Measurements from ENCODE around the gene COPB1.
A peak's percentile ranks its signal among the peaks of the same experiment; 100 is the strongest.

Gene COPB1

GRCh38 chr11:14513800-14514199 lies 14.2 kb upstream of the COPB1 start:
- no peak for DNase-seq (ENCODE audit: low spot score)

- DNase-seq (ENCODE audit: low spot score) = no peak
These were observed 6.9 kb upstream of the COPB1 start for GRCh38 chr11:14506532-14506931.

- DNase-seq (ENCODE audit: low spot score) = no peak
These were observed 3.4 kb upstream of the COPB1 start for GRCh38 chr11:14503023-14503422.

- no peak for DNase-seq (ENCODE audit: low spot score)
These were observed 2.4 kb upstream of the COPB1 start for GRCh38 chr11:14502039-14502438.

- peak; percentile 76 for DNase-seq (ENCODE audit: low spot score)
These were observed 605 bp upstream of the COPB1 start for GRCh38 chr11:14500181-14500651.

- peak; percentile 60 for DNase-seq (ENCODE audit: low spot score)
These were observed 442 bp downstream of the COPB1 start for GRCh38 chr11:14499178-14499559.

- no peak for DNase-seq (ENCODE audit: low spot score)
These were observed 18.9 kb downstream of the COPB1 start for GRCh38 chr11:14480716-14481115.

GRCh38 chr11:14471127-14471526 lies 28.5 kb downstream of the COPB1 start:
- no peak for DNase-seq (ENCODE audit: low spot score)

DNA sequence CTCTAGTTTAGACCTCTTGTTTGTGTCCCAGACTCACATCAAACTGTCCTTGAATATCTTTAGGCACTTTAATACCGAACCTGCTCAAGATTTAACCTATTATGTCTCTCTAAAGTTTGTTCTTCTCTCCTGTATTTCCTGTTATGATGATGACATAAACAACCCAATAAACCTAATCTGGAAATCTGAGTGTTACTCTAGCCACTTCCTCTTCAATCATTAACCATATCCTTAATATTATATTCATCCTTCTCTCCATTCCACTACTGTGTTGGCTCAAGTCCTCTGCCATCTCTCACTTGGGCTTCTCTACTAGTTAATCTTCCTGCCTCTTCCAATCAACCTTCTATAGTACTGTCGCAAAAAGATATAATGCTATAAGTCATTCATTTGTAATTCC lies 36.0 kb downstream of the COPB1 start:
- DNase-seq (ENCODE audit: low spot score) = no peak

- no peak for DNase-seq (ENCODE audit: low spot score)
These were observed 39.5 kb downstream of the COPB1 start for GRCh38 chr11:14460147-14460546.

GRCh38 chr11:14458377-14458776 lies 41.2 kb downstream of the COPB1 start:
- no peak for DNase-seq (ENCODE audit: low spot score)

DNA sequence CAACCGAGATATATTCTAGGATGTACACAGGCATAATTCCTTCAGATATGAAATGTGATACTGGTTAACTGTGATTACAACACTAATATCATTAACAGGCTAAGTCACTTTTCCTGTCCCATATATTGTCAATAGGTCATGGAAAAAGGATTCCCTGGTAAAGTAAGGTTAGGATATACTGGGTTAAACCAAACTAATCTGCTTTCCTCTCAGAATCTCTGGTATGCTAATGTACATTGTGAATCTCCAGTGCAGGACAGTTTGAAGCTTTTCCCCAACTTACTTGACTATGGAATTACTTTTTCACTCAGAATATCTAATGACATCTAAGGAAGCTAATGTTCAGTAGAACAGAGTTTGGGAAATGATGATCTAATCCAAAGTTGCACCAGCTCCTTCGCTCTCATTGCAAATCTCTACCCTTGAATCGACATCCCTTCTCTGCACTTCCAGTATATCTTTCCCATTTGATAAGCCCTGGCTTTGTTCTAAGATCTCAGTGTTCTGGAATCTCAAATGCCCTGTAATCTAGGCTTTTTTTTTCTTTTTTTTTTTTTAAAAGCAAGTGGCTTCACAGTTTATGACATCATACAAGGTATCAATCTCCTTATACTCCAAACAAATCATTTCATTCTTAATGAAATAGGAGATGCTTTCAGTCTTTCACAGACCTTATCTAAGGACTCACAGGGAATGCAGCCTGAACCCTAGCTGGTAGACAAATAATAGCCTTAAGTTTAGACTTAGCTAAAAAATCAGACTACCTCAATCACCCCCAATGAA lies 43.8 kb downstream of the COPB1 start:
- no peak for DNase-seq (ENCODE audit: low spot score)

GRCh38 chr11:14454861-14455632 lies 44.6 kb downstream of the COPB1 start:
- peak; percentile 59 for DNase-seq (ENCODE audit: low spot score)

- DNase-seq (ENCODE audit: low spot score) = peak; percentile 52
These were observed 47.8 kb downstream of the COPB1 start for GRCh38 chr11:14451825-14452224.

GRCh38 chr11:14449302-14449714 lies 50.3 kb downstream of the COPB1 start:
- no peak for DNase-seq (ENCODE audit: low spot score)

GRCh38 chr11:14448240-14448639 lies 51.4 kb downstream of the COPB1 start:
- no peak for DNase-seq (ENCODE audit: low spot score)

GRCh38 chr11:14446701-14447169 lies 52.9 kb downstream of the COPB1 start:
- DNase-seq (ENCODE audit: low spot score) = no peak

DNA sequence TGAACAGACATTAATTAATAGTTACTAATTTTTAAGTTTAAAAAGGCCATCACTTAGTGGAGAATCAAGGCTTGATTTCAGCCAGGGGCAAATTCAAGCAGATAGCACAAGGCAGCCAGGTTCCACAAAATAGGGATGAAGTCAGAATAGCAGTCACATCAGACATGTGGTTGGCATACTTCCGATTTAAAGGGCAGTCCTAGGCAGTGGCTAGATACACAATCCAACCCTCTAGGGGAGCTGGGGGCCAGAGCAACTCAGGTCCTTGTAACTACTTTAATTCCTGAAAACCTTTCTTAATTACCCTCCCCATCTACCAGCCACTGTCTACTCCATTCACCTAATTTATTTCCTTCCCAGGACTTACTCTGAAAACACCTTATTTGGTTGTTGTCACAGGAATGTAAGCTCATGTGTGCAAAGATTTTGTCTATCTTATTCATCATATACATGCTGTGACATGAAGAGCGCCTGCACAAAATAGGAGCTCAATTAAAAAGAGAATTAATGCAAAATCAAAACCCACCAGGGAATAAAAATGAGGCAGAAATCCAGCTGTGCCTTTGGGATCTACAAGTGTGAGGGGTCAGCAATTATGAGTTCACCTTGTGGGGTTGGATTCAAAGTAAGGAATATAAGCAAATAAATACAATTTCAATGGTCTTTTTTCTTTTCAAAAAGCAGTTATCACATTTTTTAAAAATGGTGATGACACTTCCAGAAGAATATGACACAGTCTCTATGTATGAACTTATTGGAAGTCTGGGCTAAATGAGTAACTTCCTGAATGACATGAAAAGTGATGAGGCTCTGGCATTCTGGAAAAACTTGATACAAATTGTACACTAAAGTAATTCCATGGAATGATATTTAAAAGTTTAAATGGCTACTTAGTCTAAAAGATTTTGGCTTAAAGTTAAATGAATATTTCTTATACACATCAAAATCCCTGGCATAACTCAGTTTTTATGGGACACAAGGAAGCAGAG lies 53.8 kb downstream of the COPB1 start:
- no peak for DNase-seq (ENCODE audit: low spot score)

DNA sequence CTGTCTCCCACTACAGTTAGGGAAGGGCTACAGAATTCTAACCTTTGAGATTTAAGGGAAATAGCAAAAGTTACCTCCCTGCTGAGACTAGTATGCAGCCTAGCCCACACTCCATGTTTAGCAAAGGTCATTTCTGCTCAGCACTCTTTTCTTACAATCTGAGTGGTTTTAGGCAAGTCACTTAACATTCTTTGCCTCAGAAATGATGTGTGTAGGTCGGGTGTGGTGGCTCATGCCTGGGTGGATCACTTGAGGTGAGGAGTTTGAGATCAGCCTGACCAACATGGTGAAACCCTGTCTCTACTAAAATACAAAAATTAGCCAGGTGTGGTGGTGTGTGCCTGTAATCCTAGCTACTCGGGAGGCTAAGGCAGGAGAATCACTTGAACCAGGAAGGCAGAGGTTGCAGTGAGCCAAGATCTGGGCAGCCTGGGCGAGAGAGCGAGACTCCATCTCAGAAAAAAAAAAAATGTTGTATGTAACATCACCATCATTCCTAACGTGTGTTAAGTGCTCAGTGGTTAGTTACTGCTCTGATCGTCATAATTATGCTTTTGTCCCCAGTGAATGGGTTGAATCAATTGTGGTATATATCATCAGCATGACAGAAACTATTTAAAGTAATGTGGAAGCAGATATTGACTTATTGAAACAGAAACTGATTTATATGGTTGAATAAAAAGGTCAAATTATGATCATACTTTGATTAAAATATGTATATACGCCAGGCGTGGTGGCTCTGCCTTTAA lies 55.0 kb downstream of the COPB1 start:
- DNase-seq (ENCODE audit: low spot score) = no peak

- DNase-seq (ENCODE audit: low spot score) = no peak
These were observed 56.0 kb downstream of the COPB1 start for GRCh38 chr11:14443638-14444037.

Data from NAMALWA (cell line).